ENCODE results near the gene IFNK. TPM values are rescaled to one million over a fixed set of nuclear protein-coding genes. Genes with fewer than 3 reads are reported as not detected.

Gene IFNK
- polyA plus RNA-seq, 1 donor (not counting 4 experiments of a cell fraction or from before 2014, with no cell fraction given): 29.2 TPM

- H3K4me3 ChIP-seq (ENCODE audit: control insufficient read depth in 2 of 3, extremely low read depth in 1 of 3, insufficient read depth in 2 of 3, low read depth in 1 of 3, low read length in 3 of 3): no peak overlapping the region
- dilution Hi-C loops (cut with MboI; ENCODE audit: extremely low pct_ligation_motif_present, low sequenced_read_pairs): no loop called here
- no peak overlapping the region for H3K9ac ChIP-seq (ENCODE audit: control insufficient read depth, extremely low read depth, insufficient read depth, low read length)
- H3K27ac ChIP-seq (ENCODE audit: control insufficient read depth, insufficient read depth, low read length): peak overlapping the region; percentile 97
- no peak overlapping the region for H2AFZ ChIP-seq (ENCODE audit: control insufficient read depth, low read length)
- no peaks in the 10 kb centered on the region for H3K36me3 ChIP-seq (ENCODE audit: control insufficient read depth in 2 of 2, extremely low read depth in 1 of 2, insufficient read depth in 2 of 2, low read length in 2 of 2)
- DNase-seq (ENCODE audit: low read depth, low spot score) (no peak), FAIRE-seq (no peak)
- peaks cover 68% of the 10 kb centered on the region for H3K79me2 ChIP-seq (ENCODE audit: control insufficient read depth, insufficient read depth, low read length)
- H3K4me1 ChIP-seq (ENCODE audit: control insufficient read depth, extremely low read depth, insufficient read depth, low read length): peaks cover 38% of the 10 kb centered on the region
- H3K9me1 ChIP-seq (ENCODE audit: control insufficient read depth, extremely low read depth, insufficient read depth, low read length): no peaks in the 10 kb centered on the region
- TF ChIP-seq EZH2 (IDR thresholded peaks at IDR 0.05; ENCODE audit: low read length) (no peak), CTCF (optimal IDR thresholded peaks at IDR 0.05 in 1 of 3, IDR thresholded peaks at IDR 0.05 in 1 of 3, conservative IDR thresholded peaks at IDR 0.05 in 1 of 3; ENCODE audit: extremely low read depth in 1 of 3, insufficient read depth in 2 of 3, low read length in 3 of 3) (no peak)
- no peaks in the 10 kb centered on the region for H3K9me3 ChIP-seq (ENCODE audit: control insufficient read depth, low read depth, low read length)
- no peak overlapping the region for H3K4me2 ChIP-seq (ENCODE audit: control insufficient read depth, extremely low read depth, insufficient read depth, low read depth, low read length)
- H3K27me3 ChIP-seq (ENCODE audit: control insufficient read depth, extremely low read depth, insufficient read depth, low read length): no peaks in the 10 kb centered on the region
- no peaks in the 10 kb centered on the region for H4K20me1 ChIP-seq (ENCODE audit: control insufficient read depth, extremely low read depth, insufficient read depth, low read length)
Measured at GRCh38 chr9:27518006-27518405, 6.1 kb upstream of the IFNK start.

GRCh38 chr9:27518809-27519208 is 5.3 kb upstream of the IFNK start:
- dilution Hi-C loops (cut with MboI; ENCODE audit: extremely low pct_ligation_motif_present, low sequenced_read_pairs): no loop called here
- H3K36me3 ChIP-seq (ENCODE audit: control insufficient read depth in 2 of 2, extremely low read depth in 1 of 2, insufficient read depth in 2 of 2, low read length in 2 of 2): no peaks in the 10 kb centered on the region
- H3K27me3 ChIP-seq (ENCODE audit: control insufficient read depth, extremely low read depth, insufficient read depth, low read length): no peaks in the 10 kb centered on the region
- peak overlapping the region; percentile 78 for H3K4me2 ChIP-seq (ENCODE audit: control insufficient read depth, extremely low read depth, insufficient read depth, low read depth, low read length)
- TF ChIP-seq EZH2 (IDR thresholded peaks at IDR 0.05; ENCODE audit: low read length): no peak
- no peak for TF ChIP-seq CTCF (optimal IDR thresholded peaks at IDR 0.05 in 1 of 3, IDR thresholded peaks at IDR 0.05 in 1 of 3, conservative IDR thresholded peaks at IDR 0.05 in 1 of 3; ENCODE audit: extremely low read depth in 1 of 3, insufficient read depth in 2 of 3, low read length in 3 of 3)
- H3K9me1 ChIP-seq (ENCODE audit: control insufficient read depth, extremely low read depth, insufficient read depth, low read length): no peaks in the 10 kb centered on the region
- no peak for DNase-seq (ENCODE audit: low read depth, low spot score)
- peaks cover 46% of the 10 kb centered on the region for H3K4me1 ChIP-seq (ENCODE audit: control insufficient read depth, extremely low read depth, insufficient read depth, low read length)
- H3K9me3 ChIP-seq (ENCODE audit: control insufficient read depth, low read depth, low read length): no peaks in the 10 kb centered on the region
- peak overlapping the region; percentile 97 for H3K27ac ChIP-seq (ENCODE audit: control insufficient read depth, insufficient read depth, low read length)
- H3K79me2 ChIP-seq (ENCODE audit: control insufficient read depth, insufficient read depth, low read length): peaks cover 67% of the 10 kb centered on the region
- H3K4me3 ChIP-seq (ENCODE audit: control insufficient read depth in 2 of 3, extremely low read depth in 1 of 3, insufficient read depth in 2 of 3, low read depth in 1 of 3, low read length in 3 of 3): no peak overlapping the region
- no peak for FAIRE-seq
- H3K9ac ChIP-seq (ENCODE audit: control insufficient read depth, extremely low read depth, insufficient read depth, low read length): peak overlapping the region; percentile 74
- no peak overlapping the region for H2AFZ ChIP-seq (ENCODE audit: control insufficient read depth, low read length)
- H4K20me1 ChIP-seq (ENCODE audit: control insufficient read depth, extremely low read depth, insufficient read depth, low read length): no peaks in the 10 kb centered on the region
